HepG2 (cell line): Measurements from ENCODE around the gene TECTB.

Experiments used
- ARHGAP35 ChIP-seq: sonication (generic); formaldehyde crosslinking; IDR thresholded peaks from 2 replicates; pipeline ENCODE4 v1.9.0; 2022; ENCODE audit warnings: mild to moderate bottlenecking, inconsistent platforms, moderate library complexity, missing genetic modification reagents, borderline replicate concordance
- ATF7 ChIP-seq, 2 experiments: fragments of 450-650 bp in 1 of 2; sonication (generic) in 1 of 2; formaldehyde crosslinking in 1 of 2; IDR thresholded peaks; 2 replicates each; pipeline versions ENCODE4 v1.4.0 to v1.6.1; 2016 to 2020; ENCODE audit warnings: antibody characterized with exemption in 1 of 2, mild to moderate bottlenecking in 1 of 2, missing genetic modification reagents in 1 of 2
- ZNF644 ChIP-seq: IDR thresholded peaks from 2 replicates; pipeline ENCODE4 v1.6.1; 2016; ENCODE audit warnings: low read depth
- TF ChIP-seq, protein P1 (sequence below): sonication (generic); formaldehyde crosslinking; IDR thresholded peaks from 2 replicates; pipeline ENCODE4 v1.4.0; 2020; ENCODE audit warnings: mild to moderate bottlenecking, missing genetic modification reagents

DNA sequence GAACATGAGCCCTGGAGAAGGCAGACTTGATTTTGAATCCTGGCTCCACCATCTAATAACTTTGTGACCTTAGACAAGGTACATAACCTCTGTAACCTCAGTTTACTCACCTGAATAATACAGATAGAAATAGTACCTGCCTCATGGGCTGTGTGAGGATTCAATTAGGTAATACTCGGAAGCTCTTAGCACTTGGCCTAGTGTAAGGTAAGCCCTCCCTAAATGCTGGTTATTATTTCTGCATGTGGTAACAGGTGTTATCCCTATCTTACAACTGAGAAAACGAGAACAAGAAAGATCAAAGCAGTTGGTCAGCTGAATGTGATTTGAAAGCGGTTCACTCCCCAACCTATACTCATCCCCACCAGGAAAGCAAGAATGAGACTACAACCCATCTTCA is 62.0 kb downstream of the TECTB start:
- no peak for TF ChIP-seq ARHGAP35 (CRISPR knock-in tag)
- no peak for TF ChIP-seq ZNF644 (CRISPR knock-in tag)
- no peak for TF ChIP-seq ATF7 (IDR thresholded peaks at IDR 0.05)
- no peak for TF ChIP-seq ATF7 (CRISPR knock-in tag; IDR thresholded peaks at IDR 0.05)
- TF ChIP-seq, protein P1, sequence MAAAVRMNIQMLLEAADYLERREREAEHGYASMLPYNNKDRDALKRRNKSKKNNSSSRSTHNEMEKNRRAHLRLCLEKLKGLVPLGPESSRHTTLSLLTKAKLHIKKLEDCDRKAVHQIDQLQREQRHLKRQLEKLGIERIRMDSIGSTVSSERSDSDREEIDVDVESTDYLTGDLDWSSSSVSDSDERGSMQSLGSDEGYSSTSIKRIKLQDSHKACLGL (CRISPR knock-in tag): no peak
